IMR-90 (cell line): ENCODE results near the gene TM7SF2. TPM values are rescaled to one million over a fixed set of nuclear protein-coding genes. Genes with fewer than 3 reads are reported as not detected.

Experiments used
- ATAC-seq: fragments of 200-7000 bp; cut with Tn5 transposase; 2 replicates; pipeline ENCODE4 v1.9.1; 2020; ENCODE audit warnings: low read depth, mild to moderate bottlenecking, moderate library complexity
- BruUV-seq: library from RNA; stranded (reverse); fragments of 400-500 nt; replicated peaks from 2 replicates; lab custom pipeline; 2021; lab: Mats Ljungman, UMichigan
- CTCF ChIA-PET: fragments of 300-600 bp; formaldehyde crosslinking; extraction: SDS; loops from one replicate; lab custom pipeline; 2021; ENCODE audit warnings: antibody characterized with exemption; lab: Yijun Ruan, JAX
- POLR2A ChIA-PET: fragments of 300-600 bp; sonication (Branson Sonifier 250); formaldehyde crosslinking; loops from one replicate; lab custom pipeline; 2022; ENCODE audit warnings: antibody characterized with exemption; ENCODE audit not compliant: unreplicated experiment; lab: Charles Lee
- DNase-seq: peaks from one replicate; pipeline ENCODE4 v3.0.0; 2013
- H2AFZ ChIP-seq: replicated peaks from 2 replicates; pipeline ENCODE3; 2013; ENCODE audit warnings: low read length, mild to moderate bottlenecking; ENCODE audit not compliant: poor library complexity
- H2AK5ac ChIP-seq: 2 replicates; pipeline ENCODE4 v1.6.1; 2013; ENCODE audit warnings: low read depth, low read length, inconsistent platforms
- H2AK9ac ChIP-seq: replicated peaks from 2 replicates; pipeline ENCODE3; 2013; ENCODE audit warnings: mild to moderate bottlenecking, low read depth, low read length, moderate library complexity; ENCODE audit not compliant: poor library complexity
- H2BK120ac ChIP-seq: 2 replicates; pipeline ENCODE4 v1.6.1; 2013; ENCODE audit warnings: low read depth, low read length, inconsistent platforms
- H2BK15ac ChIP-seq: 3 replicates; pipeline ENCODE4 v1.6.1; 2013; ENCODE audit warnings: low read depth, low read length, inconsistent platforms
- H2BK20ac ChIP-seq: 2 replicates; pipeline ENCODE4 v1.6.1; 2013; ENCODE audit warnings: low read depth, mild to moderate bottlenecking, inconsistent platforms, low read length, moderate library complexity
- H2BK5ac ChIP-seq: 2 replicates; pipeline ENCODE4 v1.6.1; 2013; ENCODE audit warnings: mild to moderate bottlenecking, low read depth, low read length, inconsistent platforms; ENCODE audit not compliant: poor library complexity, severe bottlenecking
- H3K14ac ChIP-seq: replicated peaks from 2 replicates; pipeline ENCODE4 v1.6.1; 2013; ENCODE audit warnings: low read depth, low read length, inconsistent platforms
- H3K18ac ChIP-seq: 2 replicates; pipeline ENCODE4 v1.6.1; 2013; ENCODE audit warnings: low read depth, low read length, control low read depth
- H3K23ac ChIP-seq: 2 replicates; pipeline ENCODE4 v1.6.1; 2013; ENCODE audit warnings: low read depth, low read length, inconsistent platforms
- H3K27ac ChIP-seq: 2 replicates; pipeline ENCODE4 v1.5.1; 2013; ENCODE audit warnings: mild to moderate bottlenecking, control low read depth, low read length; ENCODE audit not compliant: insufficient read depth
- H3K27me3 ChIP-seq: 2 replicates; pipeline ENCODE4 v1.6.1; 2013; ENCODE audit warnings: low read length; ENCODE audit not compliant: control insufficient read depth, insufficient read depth
- H3K36me3 ChIP-seq: 2 replicates; pipeline ENCODE4 v1.6.1; 2013; ENCODE audit warnings: low read length, mixed read lengths; ENCODE audit not compliant: control insufficient read depth, insufficient read depth
- H3K4ac ChIP-seq: 2 replicates; pipeline ENCODE4 v1.6.1; 2013; ENCODE audit warnings: low read depth, low read length, inconsistent platforms
- H3K4me1 ChIP-seq: 2 replicates; pipeline ENCODE4 v1.6.1; 2013; ENCODE audit warnings: low read length, mixed read lengths; ENCODE audit not compliant: control insufficient read depth, insufficient read depth
- H3K4me2 ChIP-seq: 2 replicates; pipeline ENCODE4 v1.6.1; 2013; ENCODE audit warnings: low read depth, mild to moderate bottlenecking, control low read depth, low read length, moderate library complexity
- H3K4me3 ChIP-seq: 2 replicates; pipeline ENCODE4 v1.5.1; 2013; ENCODE audit warnings: low read depth, mild to moderate bottlenecking, control low read depth, low read length, moderate library complexity; ENCODE audit not compliant: insufficient read depth
- H3K56ac ChIP-seq: 2 replicates; pipeline ENCODE4 v1.6.1; 2013; ENCODE audit warnings: low read length, inconsistent platforms; ENCODE audit not compliant: insufficient read depth; ENCODE audit errors: extremely low read depth
- H3K79me1 ChIP-seq, 2 experiments: 2 replicates each; pipeline ENCODE4 v1.6.1; 2013; ENCODE audit warnings: low read length in 2 of 2, inconsistent platforms in 1 of 2, low read depth in 1 of 2
- H3K9ac ChIP-seq: 2 replicates; pipeline ENCODE4 v1.6.1; 2013; ENCODE audit warnings: low read depth, low read length, control low read depth
- H3K9me1 ChIP-seq: 2 replicates; pipeline ENCODE4 v1.6.1; 2013; ENCODE audit warnings: low read length, inconsistent platforms; ENCODE audit not compliant: insufficient read depth
- H3K9me3 ChIP-seq: 2 replicates; pipeline ENCODE4 v1.6.1; 2013; ENCODE audit warnings: low read length; ENCODE audit not compliant: control insufficient read depth, insufficient read depth
- H4K20me1 ChIP-seq: 2 replicates; pipeline ENCODE4 v1.6.1; 2013; ENCODE audit warnings: low read length, inconsistent platforms; ENCODE audit not compliant: insufficient read depth
- H4K5ac ChIP-seq: 2 replicates; pipeline ENCODE4 v1.6.1; 2013; ENCODE audit warnings: mild to moderate bottlenecking, low read depth, low read length, control low read depth
- H4K8ac ChIP-seq, 2 experiments: 2 replicates each; pipeline ENCODE4 v1.6.1; 2013; ENCODE audit warnings: low read depth in 2 of 2, low read length in 2 of 2, control low read depth in 1 of 2, inconsistent platforms in 1 of 2
- H4K91ac ChIP-seq: 2 replicates; pipeline ENCODE4 v1.6.1; 2013; ENCODE audit warnings: low read depth, low read length, inconsistent platforms; ENCODE audit not compliant: insufficient read depth
- CHD1 ChIP-seq: IDR thresholded peaks from 2 replicates; pipeline ENCODE4 v1.6.1; 2012; ENCODE audit warnings: low read depth, low read length, improper control_type of control experiment
- CTCF ChIP-seq: conservative IDR thresholded peaks from 2 replicates; pipeline ENCODE4 v1.5.1; 2012; ENCODE audit warnings: mild to moderate bottlenecking, low read depth, low read length, improper control_type of control experiment
- FOS ChIP-seq: fragments of 150-350 bp; IDR thresholded peaks from 2 replicates; pipeline ENCODE4 v1.6.1; 2016; ENCODE audit warnings: low read depth, low read length
- MAFK ChIP-seq: IDR thresholded peaks from 2 replicates; pipeline ENCODE4 v1.6.1; 2012; ENCODE audit warnings: low read depth, low read length, improper control_type of control experiment
- MAZ ChIP-seq: IDR thresholded peaks from 2 replicates; pipeline ENCODE4 v1.6.1; 2012; ENCODE audit warnings: low read depth, mild to moderate bottlenecking, low read length, improper control_type of control experiment, moderate library complexity, borderline replicate concordance
- NFE2L2 ChIP-seq: fragments of 150-350 bp; IDR thresholded peaks from 2 replicates; pipeline ENCODE4 v1.6.1; 2016; ENCODE audit warnings: low read depth, mild to moderate bottlenecking, low read length
- POLR2A ChIP-seq: IDR thresholded peaks from 2 replicates; pipeline ENCODE4 v1.6.1; 2012; ENCODE audit warnings: mild to moderate bottlenecking, low read depth, low read length
- RAD21 ChIP-seq: IDR thresholded peaks from 2 replicates; pipeline ENCODE4 v1.6.1; 2012; ENCODE audit warnings: low read length, improper control_type of control experiment
- RFX5 ChIP-seq: IDR thresholded peaks from 2 replicates; pipeline ENCODE4 v1.8.0; 2012; ENCODE audit warnings: low read depth, mild to moderate bottlenecking, low read length, moderate library complexity
- SMC3 ChIP-seq: fragments of 150-350 bp; IDR thresholded peaks from 2 replicates; pipeline ENCODE4 v1.6.1; 2016; ENCODE audit warnings: low read depth, mild to moderate bottlenecking, antibody characterized with exemption, low read length, moderate library complexity
- USF2 ChIP-seq: fragments of 150-350 bp; IDR thresholded peaks from 2 replicates; pipeline ENCODE4 v1.6.1; 2017; ENCODE audit warnings: mild to moderate bottlenecking, antibody characterized with exemption, low read length, low read depth
- WGBS, 2 experiments: methylation state at CpG; one replicate each; pipeline versions ENCODE4 v1.1.5 to v1.1.7; 2013; ENCODE audit warnings: missing lambda C conversion rate in 2 of 2; ENCODE audit not compliant: insufficient read length in 1 of 2; ENCODE audit errors: extremely low coverage in 2 of 2; 5-methylcytosine and 5-hydroxymethylcytosine counted together
- dilution Hi-C: fragments of 300-500 bp; cut with HindIII; formaldehyde crosslinking; loops from one replicate; pipeline ENCODE4 v1.14.3; 2018; ENCODE audit warnings: low sequenced_read_pairs; ENCODE audit not compliant: unreplicated experiment
- in situ Hi-C: fragments of 300-500 bp; cut with MboI; formaldehyde crosslinking; loops from 3 replicates; pipeline ENCODE4 v1.14.3; 2019; ENCODE audit warnings: low sequenced_read_pairs, inconsistent platforms, mixed read lengths
- intact Hi-C: fragments of 100-400 bp; cut with micrococcal nuclease; formaldehyde crosslinking; loops from 2 replicates; pipeline ENCODE4 v1.10.0; 2022
- polyA plus RNA-seq, 3 experiments: library from polyadenylated mRNA; depleted of rRNA; stranded (reverse); fragments of >200 nt; gene quantifications; 2 replicates each; pipeline ENCODE4 v1.2.3, GENCODE V29; 2012; ENCODE audit warnings: low replicate concordance in 1 of 3
- total RNA-seq: library from RNA; depleted of rRNA; stranded (reverse); fragments of >200 nt; gene quantifications from 2 replicates; pipeline ENCODE4 v1.2.3, GENCODE V29; 2012
- TF ChIP-seq, protein P1 (sequence below): fragments of 150-350 bp; IDR thresholded peaks from 2 replicates; pipeline ENCODE4 v1.6.1; 2016; ENCODE audit warnings: low read depth, mild to moderate bottlenecking, low read length, moderate library complexity, borderline replicate concordance

TM7SF2 gene
- total and polyA plus RNA-seq, 2 of the 4 experiments (the other 2 are of a cell fraction): 5.7 to 7.6 TPM

DNA sequence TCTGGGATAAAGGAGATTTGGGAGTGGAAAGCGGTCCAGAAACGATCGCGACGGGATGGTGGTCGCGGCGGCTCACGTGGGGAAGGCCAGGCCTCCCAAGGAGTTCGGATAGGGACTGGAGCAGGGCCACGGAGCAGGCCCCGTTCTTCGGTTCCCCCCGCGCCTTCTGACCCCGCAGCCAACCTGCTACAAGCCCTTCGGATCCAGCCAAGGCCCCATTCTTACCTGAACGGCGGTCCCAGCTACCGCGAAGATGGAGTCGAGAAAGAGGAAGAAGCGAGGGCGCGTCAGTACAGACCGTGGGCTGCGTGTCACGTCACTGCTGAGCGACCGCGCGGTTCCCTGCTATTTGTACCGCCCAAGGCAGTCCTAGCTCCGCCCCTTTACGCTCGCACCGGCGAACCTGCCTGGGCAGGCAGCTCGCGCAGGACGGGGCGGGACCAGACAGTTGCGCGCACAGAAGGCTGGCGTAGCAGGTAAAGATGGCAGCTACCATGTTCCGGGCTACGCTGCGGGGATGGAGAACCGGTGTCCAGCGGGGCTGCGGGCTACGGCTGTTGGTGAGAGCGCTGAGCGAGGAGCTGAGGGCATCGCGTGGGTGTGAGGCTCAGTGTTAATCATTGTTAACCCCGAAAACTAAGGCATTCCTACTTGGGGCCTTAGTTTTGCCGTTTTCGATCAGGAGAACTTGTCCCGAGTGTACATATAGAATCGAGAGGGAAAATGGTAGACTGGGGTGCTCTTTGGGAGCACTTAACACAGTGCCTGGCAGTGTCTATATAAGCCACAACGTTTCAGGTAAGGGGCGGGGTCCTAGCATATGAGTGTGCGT lies 10.4 kb downstream of the TM7SF2 start, which contains the start of the genes FAU and MRPL49:
FAU (minus strand) TSS at position 270 of the 832 bp plus-strand sequence. CDS start 321 bp downstream, outside the sequence.
MRPL49 (plus strand) TSS at position 457 of the 832 bp plus-strand sequence; CDS start at position 483, 26 bp downstream.
- peak within 1 kb of the TSS; percentile 92 for H2AK5ac ChIP-seq
- 0% methylated on average over 41 of the region's 64 CpGs; no CpG with 5 or more reads in 1 of the 2 experiments for WGBS, 2 experiments
- H2AK9ac ChIP-seq: peak within 1 kb of the TSS; percentile 100
- intact Hi-C loops: loop anchor here (5.0 kb wide), 1 partner anchor 60 kb away; the partner anchor contains the start of gene CAPN1
- peak within 1 kb of the TSS; percentile 94 for H4K5ac ChIP-seq
- H3K4me3 ChIP-seq: peak within 1 kb of the TSS; percentile 74
- no peak within 1 kb of the TSS for H2BK20ac ChIP-seq
- DNase-seq (peak; percentile 96), ATAC-seq (peak; percentile 87)
- peak within 1 kb of the TSS; percentile 87 for H3K9ac ChIP-seq
- peak within 1 kb of the TSS; percentile 93 for H2BK5ac ChIP-seq
- no peaks in the 10 kb centered on the region; the same call in 1 of the 2 replicates for H3K4me1 ChIP-seq
- H3K18ac ChIP-seq: peak within 1 kb of the TSS; percentile 64
- H4K20me1 ChIP-seq: peaks cover 6% of the 10 kb centered on the region; the same call in 1 of the 2 replicates
- CTCF ChIA-PET: interaction anchor here (0.6 kb wide), 4 partner anchors 13 to 881 kb away, joined by 3 to 5 read pairs (median 4); no protein-coding TSS in a partner anchor
- BruUV-seq: TSS peak; percentile 78
- POLR2A ChIA-PET: interaction anchor here (0.7 to 0.9 kb wide), 3 partner anchors 10 to 12 kb away, joined by 3 to 4 read pairs (median 3); partner anchors contain the start of genes SYVN1 and TM7SF2
- peaks cover 42% of the 10 kb centered on the region for H3K36me3 ChIP-seq
- dilution Hi-C loops: no loop called here
- H4K91ac ChIP-seq: peak within 1 kb of the TSS; percentile 83
- peak within 1 kb of the TSS; percentile 82 for H3K27ac ChIP-seq
- H3K79me1 ChIP-seq: peaks cover 27 to 66% of the 10 kb centered on the region in 2 experiments
- peak within 1 kb of the TSS; percentile 71 for H2BK120ac ChIP-seq
- H3K4me2 ChIP-seq: peak within 1 kb of the TSS; percentile 97
- H3K9me3 ChIP-seq: no peaks in the 10 kb centered on the region
- H3K56ac ChIP-seq: peak within 1 kb of the TSS; percentile 95
- no peaks in the 10 kb centered on the region for H3K27me3 ChIP-seq
- H3K4ac ChIP-seq: peak within 1 kb of the TSS; percentile 96
- peak within 1 kb of the TSS; percentile 94 for H3K23ac ChIP-seq
- H3K14ac ChIP-seq: peak within 1 kb of the TSS; percentile 98
- in situ Hi-C loops: no loop called here
- H2BK15ac ChIP-seq: 0 out of 3 replicates have a peak within 1 kb of the TSS, but pooled peaks have one; percentile 12
- H4K8ac ChIP-seq: peak within 1 kb of the TSS; percentile 90 to 98
- H2AFZ ChIP-seq: peak within 1 kb of the TSS; percentile 99
- 0 out of 2 replicates have a peak, but pooled peaks cover 4% of the 10 kb centered on the region for H3K9me1 ChIP-seq
- TF ChIP-seq RFX5: no peak
- TF ChIP-seq RAD21: no peak
- no peak for TF ChIP-seq SMC3
- TF ChIP-seq, protein P1, sequence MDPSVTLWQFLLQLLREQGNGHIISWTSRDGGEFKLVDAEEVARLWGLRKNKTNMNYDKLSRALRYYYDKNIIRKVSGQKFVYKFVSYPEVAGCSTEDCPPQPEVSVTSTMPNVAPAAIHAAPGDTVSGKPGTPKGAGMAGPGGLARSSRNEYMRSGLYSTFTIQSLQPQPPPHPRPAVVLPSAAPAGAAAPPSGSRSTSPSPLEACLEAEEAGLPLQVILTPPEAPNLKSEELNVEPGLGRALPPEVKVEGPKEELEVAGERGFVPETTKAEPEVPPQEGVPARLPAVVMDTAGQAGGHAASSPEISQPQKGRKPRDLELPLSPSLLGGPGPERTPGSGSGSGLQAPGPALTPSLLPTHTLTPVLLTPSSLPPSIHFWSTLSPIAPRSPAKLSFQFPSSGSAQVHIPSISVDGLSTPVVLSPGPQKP: no peak
- 0 out of 2 replicates have a peak, but pooled peaks have one; percentile 8 for TF ChIP-seq MAFK
- TF ChIP-seq NFE2L2: no peak
- TF ChIP-seq CTCF: no peak
- TF ChIP-seq USF2: no peak
- TF ChIP-seq MAZ: 0 out of 2 replicates have a peak, but pooled peaks have one; percentile 40
- TF ChIP-seq POLR2A: peak; percentile 88; the same call in 1 of the 2 replicates
- TF ChIP-seq FOS: no peak
- TF ChIP-seq CHD1: peak; percentile 43; the same call in 1 of the 2 replicates
